Measurements from ENCODE around the gene DHPS. TPM values are rescaled to one million over a fixed set of nuclear protein-coding genes. Genes with fewer than 3 reads are reported as not detected.
"Not testable (repeated sequence)": the region's sequence is repeated elsewhere in the genome, so short reads cannot be mapped to it uniquely, and the experiment has no call there.

The DHPS gene
- total RNA-seq, 3 donors from 2014 or later (not counting 1 experiment from before 2014, with no cell fraction given) = 143 to 193 (median 145) TPM

- no peak overlapping the region for H3K27ac ChIP-seq (ENCODE audit: low read length)
- no peaks in the 10 kb centered on the region for H3K27me3 Mint-ChIP-seq (ENCODE audit: low read depth in 2 of 2)
- H3K27me3 ChIP-seq (ENCODE audit: control insufficient read depth, insufficient read depth, low read length) = no peaks in the 10 kb centered on the region
- H3K36me3 ChIP-seq (ENCODE audit: control insufficient read depth, insufficient read depth, low read length) = peaks cover 31% of the 10 kb centered on the region
- H3K4me1 Mint-ChIP-seq = peaks cover 28 to 35% of the 10 kb centered on the region in 2 donors
- ATAC-seq (no peak), DNase-seq (no peak)
- WGBS (ENCODE audit: insufficient coverage) = 98% methylated on average over 9 of the region's 9 CpGs
- no peaks in the 10 kb centered on the region for H3K36me3 Mint-ChIP-seq
- no peaks in the 10 kb centered on the region for H3K9me3 Mint-ChIP-seq
- H3K4me3 Mint-ChIP-seq = no peak overlapping the region
- H3K27ac Mint-ChIP-seq = no peak overlapping the region
- no peak overlapping the region for H3K4me3 ChIP-seq (ENCODE audit: low read length)
- intact Hi-C loops (cut with micrococcal nuclease) = no loop called here
- H3K4me1 ChIP-seq (ENCODE audit: control insufficient read depth, insufficient read depth, low read length) = peaks cover 39% of the 10 kb centered on the region
- no peak for TF ChIP-seq CTCF (IDR thresholded peaks at IDR 0.05)
- no peaks in the 10 kb centered on the region for H3K9me3 ChIP-seq (ENCODE audit: control insufficient read depth, insufficient read depth, low read length)
These were observed 46.2 kb upstream of the DHPS start for GRCh38 chr19:12727745-12728433.

- H3K4me3 ChIP-seq (ENCODE audit: low read length) = no peak overlapping the region
- no peaks in the 10 kb centered on the region for H3K36me3 Mint-ChIP-seq
- no peak overlapping the region for H3K27ac ChIP-seq (ENCODE audit: low read length)
- intact Hi-C loops (cut with micrococcal nuclease) = no loop called here
- ATAC-seq (no peak), DNase-seq (no peak)
- H3K4me1 Mint-ChIP-seq = peaks cover 23 to 33% of the 10 kb centered on the region in 2 donors
- H3K27me3 Mint-ChIP-seq (ENCODE audit: low read depth in 2 of 2) = no peaks in the 10 kb centered on the region
- H3K27me3 ChIP-seq (ENCODE audit: control insufficient read depth, insufficient read depth, low read length) = no peaks in the 10 kb centered on the region
- H3K36me3 ChIP-seq (ENCODE audit: control insufficient read depth, insufficient read depth, low read length) = peaks cover 28% of the 10 kb centered on the region
- H3K27ac Mint-ChIP-seq = peak overlapping the region in 1 of 2 donors; percentile 60
- peaks cover 34% of the 10 kb centered on the region for H3K4me1 ChIP-seq (ENCODE audit: control insufficient read depth, insufficient read depth, low read length)
- 94% methylated on average over 2 of the region's 2 CpGs for WGBS (ENCODE audit: insufficient coverage)
- no peaks in the 10 kb centered on the region for H3K9me3 ChIP-seq (ENCODE audit: control insufficient read depth, insufficient read depth, low read length)
- H3K9me3 Mint-ChIP-seq = no peaks in the 10 kb centered on the region
- TF ChIP-seq CTCF (IDR thresholded peaks at IDR 0.05) = no peak
- no peak overlapping the region for H3K4me3 Mint-ChIP-seq
These were observed 45.3 kb upstream of the DHPS start for GRCh38 chr19:12726988-12727316.

GRCh38 chr19:12725612-12726011 is 43.9 kb upstream of the DHPS start:
- H3K4me3 ChIP-seq (ENCODE audit: low read length); H3K27me3 Mint-ChIP-seq (ENCODE audit: low read depth in 2 of 2); H3K9me3 Mint-ChIP-seq; ATAC-seq; H3K4me3 Mint-ChIP-seq; DNase-seq; H3K9me3 ChIP-seq (ENCODE audit: control insufficient read depth, insufficient read depth, low read length); intact Hi-C loops (cut with micrococcal nuclease); H3K27ac Mint-ChIP-seq; H3K27ac ChIP-seq (ENCODE audit: low read length); H3K27me3 ChIP-seq (ENCODE audit: control insufficient read depth, insufficient read depth, low read length); H3K36me3 Mint-ChIP-seq: not testable (repeated sequence)
- peaks cover 30 to 44% of the 10 kb centered on the region in 2 donors for H3K4me1 Mint-ChIP-seq
- 94% methylated on average over 10 of the region's 10 CpGs for WGBS (ENCODE audit: insufficient coverage)
- H3K36me3 ChIP-seq (ENCODE audit: control insufficient read depth, insufficient read depth, low read length) = peaks cover 22% of the 10 kb centered on the region
- H3K4me1 ChIP-seq (ENCODE audit: control insufficient read depth, insufficient read depth, low read length) = peaks cover 37% of the 10 kb centered on the region

- peak in 2 of 3 donors; percentile 16 to 19 for ATAC-seq
- H3K27me3 Mint-ChIP-seq (ENCODE audit: low read depth in 2 of 2) = no peaks in the 10 kb centered on the region
- peaks cover 36% of the 10 kb centered on the region for H3K4me1 ChIP-seq (ENCODE audit: control insufficient read depth, insufficient read depth, low read length)
These were observed 42.2 kb upstream of the DHPS start, which contains the start of gene TNPO2 for GRCh38 chr19:12723641-12724426. TSS of gene TNPO2 (minus strand) at chr19:12723932. CDS start at chr19:12720977, 2,955 bp downstream.

More at GRCh38 chr19:12723641-12724426, 42.2 kb upstream of the DHPS start, which contains the start of gene TNPO2:
- peaks cover 26 to 40% of the 10 kb centered on the region in 2 donors for H3K4me1 Mint-ChIP-seq
- TF ChIP-seq CTCF (IDR thresholded peaks at IDR 0.05) = no peak
- H3K4me3 Mint-ChIP-seq = peak within 1 kb of the TSS; percentile 93
- Histone ChIP-seq H3K36me3 (ENCODE audit: control insufficient read depth, insufficient read depth, low read length) (peaks cover 7% of the 10 kb centered on the region), H3K9me3 (ENCODE audit: control insufficient read depth, insufficient read depth, low read length) (no peaks in the 10 kb centered on the region), H3K27ac (ENCODE audit: low read length) (peak within 1 kb of the TSS; percentile 44), H3K4me3 (ENCODE audit: low read length) (peak within 1 kb of the TSS; percentile 60), H3K27me3 (ENCODE audit: control insufficient read depth, insufficient read depth, low read length) (no peaks in the 10 kb centered on the region)
- H3K36me3 Mint-ChIP-seq = no peaks in the 10 kb centered on the region
- H3K27ac Mint-ChIP-seq = peak within 1 kb of the TSS; percentile 91 to 96
- peak; percentile 23 to 77 for DNase-seq
- WGBS (ENCODE audit: insufficient coverage) = 6% methylated on average over 28 of the region's 28 CpGs
- intact Hi-C loops (cut with micrococcal nuclease) = loop anchor here (1.0 to 5.0 kb wide), 4 partner anchors 9 to 68 kb away; partner anchors contain the start of genes DHPS, JUNB, MAN2B1 and WDR83
- no peaks in the 10 kb centered on the region for H3K9me3 Mint-ChIP-seq

Measured in natural killer cell (primary cell).